ENCODE measurements around the gene CTXN3.

- TF ChIP-seq CTCF (IDR thresholded peaks at IDR 0.05), result no peak
- no peak for TF ChIP-seq POLR2A (IDR thresholded peaks at IDR 0.05)
These were observed 27.1 kb upstream of the CTXN3 start for GRCh38 chr5:127621601-127622325.
